A549 treated with DMSO at 1 μM for 4 hours (cell line): Measurements from ENCODE around the gene GAB4. TPM values are rescaled to one million over a fixed set of nuclear protein-coding genes. Genes with fewer than 3 reads are reported as not detected.

Source experiments
- total RNA-seq: library from RNA; stranded (reverse); fragments of 200-300 nt; extraction: Qiagen RNA extraction; gene quantifications from 5 replicates; pipeline ENCODE4 v1.2.3, GENCODE V29; 2022; ENCODE audit warnings: low read depth

Gene GAB4
- not detected in 5 replicates for total RNA-seq

DNA sequence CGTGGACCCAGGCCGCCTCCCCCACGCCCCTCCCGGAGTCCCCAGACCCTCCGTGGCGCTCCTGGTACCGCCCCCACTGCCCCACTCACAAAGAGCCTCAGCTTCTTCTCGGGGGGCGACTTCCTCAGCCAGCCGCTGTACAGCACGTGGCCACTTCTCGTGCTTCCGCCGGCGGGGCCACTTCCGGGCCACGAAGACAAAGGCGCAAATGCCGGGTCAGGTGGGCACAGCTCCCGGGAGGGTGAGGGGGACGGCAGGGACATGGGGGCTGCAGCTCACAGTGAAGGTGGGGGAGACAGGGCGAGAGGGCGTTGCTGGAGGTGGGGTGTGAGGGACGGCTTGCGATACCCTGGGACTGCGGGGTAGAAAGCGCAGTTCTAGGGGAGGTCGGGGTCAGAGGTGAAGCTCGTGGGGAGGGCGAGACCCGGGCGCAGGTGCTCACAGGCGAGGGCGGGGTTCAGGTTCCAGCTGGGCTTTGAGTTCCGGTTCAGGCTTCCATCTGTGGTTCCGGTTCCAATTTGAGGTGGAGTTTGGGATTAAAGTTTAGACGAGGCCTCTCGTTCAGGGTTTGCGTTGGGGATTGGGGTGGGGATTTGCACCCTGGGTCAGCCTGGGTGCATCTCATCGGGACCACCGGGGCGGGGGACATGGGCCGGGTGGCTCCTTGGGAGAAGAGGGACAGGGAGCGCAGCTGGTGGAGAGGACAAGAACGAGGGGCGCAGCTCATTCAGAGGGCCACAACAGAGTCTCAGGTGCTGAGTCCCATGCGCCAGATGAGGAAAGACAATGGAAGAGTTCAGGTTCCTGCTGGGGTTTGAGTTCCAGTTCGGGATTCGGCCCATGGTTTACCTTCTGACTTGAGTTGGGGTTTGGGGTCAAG lies at the start of gene GAB4:
Gene GAB4, minus strand, starts transcription at position 371 of the 880 bp plus-strand sequence. Its CDS starts 108 bp downstream, at position 263.

Other genes with a start within 250 kb of the GAB4 start
- gene XKR3, start 182.8 kb downstream of the GAB4 start, total RNA-seq = not detected in 5 replicates
- gene IL17RA, start 76.8 kb upstream of the GAB4 start, total RNA-seq = 5.1 to 7.8 TPM (median 7.0 TPM) in 5 replicates
- 0.08 to 0.24 TPM (median 0.13 TPM) in 5 replicates for gene TMEM121B, start 113.1 kb upstream of the GAB4 start, total RNA-seq
- 34.7 to 44.2 TPM (median 39.4 TPM) in 5 replicates for gene HDHD5, start 151.1 kb upstream of the GAB4 start, total RNA-seq
- not detected in 5 replicates for gene ADA2, start 211.2 kb upstream of the GAB4 start, total RNA-seq